Renal cortex interstitium (tissue), 11 donors: ENCODE measurements around the gene PLRG1. TPM values are rescaled to one million over a fixed set of nuclear protein-coding genes. Genes with fewer than 3 reads are reported as not detected.

Source experiments
- DNase-seq, 11 donors: peaks; one replicate each; pipeline ENCODE4 v3.0.0-alpha.2; 2013; ENCODE audit warnings: low read depth in 9 of 11, low spot score in 4 of 11; ENCODE audit errors: extremely low read depth in 1 of 11
- polyA plus RNA-seq, 3 donors: library from polyadenylated mRNA; unstranded; fragments of 120-200 nt; gene quantifications; one replicate each; pipeline ENCODE4 v1.2.1, GENCODE V29; 2013; ENCODE audit not compliant: insufficient read length in 3 of 3

PLRG1 gene
- polyA plus RNA-seq, 3 donors: 102 to 117 (median 106) TPM

- DNase-seq: peak in 4 of 11 donors; percentile 35 to 67 (median 44)
Measured at GRCh38 chr4:154491341-154492271, 58.6 kb downstream of the PLRG1 start, which contains the start of gene DCHS2. TSS of gene DCHS2 (minus strand) at chr4:154491799. CDS start at chr4:154491355, 444 bp downstream.

GRCh38 chr4:154490583-154491340 lies 59.4 kb downstream of the PLRG1 start:
- DNase-seq: no peak

GRCh38 chr4:154490234-154490582 lies 60.0 kb downstream of the PLRG1 start:
- no peak for DNase-seq

GRCh38 chr4:154489558-154490233 lies 60.5 kb downstream of the PLRG1 start:
- no peak for DNase-seq

- DNase-seq: no peak
Measured at GRCh38 chr4:154487145-154487544, 63.1 kb downstream of the PLRG1 start.

- no peak for DNase-seq
Measured at GRCh38 chr4:154485127-154485773, 65.0 kb downstream of the PLRG1 start.

Other genes starting within 250 kb of the PLRG1 start
- 1 to 10 TPM; 6.6 to 8.3 (median 7.3) TPM for gene DCHS2, start 58.6 kb downstream of the PLRG1 start, polyA plus RNA-seq
- gene FGB, start 12.6 kb upstream of the PLRG1 start, polyA plus RNA-seq: 100 to 1,000 TPM in 1 of 3 donors, 1 to 10 TPM in 2; 5.6 to 191 (median 9.9) TPM
- 1 to 10 TPM in 1 of 3 donors, under 1 TPM in 1, not detected in 1; 0.03 to 2.0 TPM for gene FGA, start 40.3 kb upstream of the PLRG1 start, polyA plus RNA-seq
- gene FGG, start 62.3 kb upstream of the PLRG1 start, polyA plus RNA-seq: under 1 TPM in 1 of 3 donors, not detected in 2; 0.93 TPM
- gene LRAT, start 193.6 kb upstream of the PLRG1 start, polyA plus RNA-seq: 1 to 10 TPM in 1 of 3 donors, under 1 TPM in 2; 0.69 to 1.4 (median 0.77) TPM
- gene RBM46, start 230.9 kb upstream of the PLRG1 start, polyA plus RNA-seq: not detected